B cell (primary cell): ENCODE data around the gene ATF6B. TPM values are rescaled to one million over a fixed set of nuclear protein-coding genes. Genes with fewer than 3 reads are reported as not detected.

Experiments
- ATAC-seq: fragments of 200-7000 bp; cut with Tn5 transposase; one replicate; pipeline ENCODE4 v1.10.0; 2021; ENCODE audit warnings: low read depth, mild to moderate bottlenecking, moderate number of reproducible peaks, moderate library complexity
- CTCF ChIA-PET: fragments of 350-600 bp; sonication (Branson Sonifier 250); formaldehyde crosslinking; loops from one replicate; lab custom pipeline; 2021; ENCODE audit warnings: antibody characterized with exemption, inconsistent platforms; lab: Charles Lee
- POLR2A ChIA-PET: fragments of 350-600 bp; sonication (Branson Sonifier 250); formaldehyde crosslinking; loops from one replicate; lab custom pipeline; 2021; ENCODE audit warnings: antibody characterized with exemption; lab: Charles Lee
- DNase-seq: peaks from one replicate; pipeline ENCODE4 v3.0.0; 2013
- H2AFZ ChIP-seq: 2 replicates; pipeline ENCODE4 v1.6.1; 2012; ENCODE audit warnings: mild to moderate bottlenecking, low read depth, low read length; ENCODE audit not compliant: insufficient read depth, poor library complexity, severe bottlenecking
- H3K27ac ChIP-seq, 2 donors: 1 replicate in 1 of 2; 2 replicates in 1 of 2; pipeline ENCODE4 v1.5.1; 2012 to 2013; ENCODE audit warnings: low read length in 2 of 2, mild to moderate bottlenecking in 2 of 2, moderate library complexity in 1 of 2
- H3K27me3 ChIP-seq, 4 experiments: fragments of 200-600 bp in 1 of 4; sonication (generic) in 1 of 4; replicated peaks in 1 of 4; 1 replicate in 2 of 4; 2 replicates in 2 of 4; pipeline versions ENCODE4 v1.6.1 to v1.7.0; 2013 to 2016; ENCODE audit warnings: low read length in 3 of 4, mild to moderate bottlenecking in 2 of 4, mixed read lengths in 1 of 4, moderate library complexity in 1 of 4; ENCODE audit not compliant: insufficient read depth in 4 of 4, control insufficient read depth in 3 of 4; ENCODE audit errors: control extremely low read depth in 1 of 4
- H3K36me3 ChIP-seq, 2 experiments: replicated peaks in 1 of 2; 1 replicate in 1 of 2; 2 replicates in 1 of 2; pipeline versions ENCODE4 v1.6.1 to v1.7.1; 2013; ENCODE audit warnings: low read length in 1 of 2; ENCODE audit not compliant: insufficient read depth in 2 of 2, control insufficient read depth in 1 of 2; ENCODE audit errors: control extremely low read depth in 1 of 2, extremely low read depth in 1 of 2
- H3K4me1 ChIP-seq, 2 donors: fragments of 200-600 bp in 1 of 2; sonication (generic) in 1 of 2; 1 replicate in 1 of 2; 2 replicates in 1 of 2; pipeline versions ENCODE4 v1.5.1 to v1.6.1; 2013 to 2017; ENCODE audit warnings: low read length in 2 of 2; ENCODE audit not compliant: control insufficient read depth in 2 of 2, insufficient read depth in 2 of 2
- H3K4me2 ChIP-seq: replicated peaks from 2 replicates; pipeline ENCODE3; 2012; ENCODE audit warnings: mild to moderate bottlenecking, low read depth, low read length; ENCODE audit not compliant: poor library complexity, severe bottlenecking
- H3K4me3 ChIP-seq, 5 experiments: fragments of 200-600 bp in 1 of 5; sonication (generic) in 1 of 5; 1 replicate in 3 of 5; 2 replicates in 2 of 5; pipeline versions ENCODE4 v1.5.1 to v1.7.0; 2011 to 2016; ENCODE audit warnings: low read length in 4 of 5, mild to moderate bottlenecking in 4 of 5, low read depth in 2 of 5, control low read depth in 1 of 5, moderate library complexity in 1 of 5; ENCODE audit not compliant: insufficient read depth in 1 of 5; ENCODE audit errors: control extremely low read depth in 1 of 5, extremely low read depth in 1 of 5
- H3K79me2 ChIP-seq: fragments of 200-600 bp; sonication (generic); one replicate; pipeline ENCODE4 v1.6.0; 2016; ENCODE audit warnings: low read length; ENCODE audit not compliant: control insufficient read depth, insufficient read depth
- H3K9ac ChIP-seq: fragments of 200-600 bp; sonication (generic); 2 replicates; pipeline ENCODE4 v1.6.1; 2017; ENCODE audit warnings: mild to moderate bottlenecking, low read length, moderate library complexity
- H3K9me3 ChIP-seq, 3 donors: one replicate each; pipeline versions ENCODE4 v1.6.1 to v1.7.1; 2013; ENCODE audit warnings: low read length in 2 of 3; ENCODE audit not compliant: control insufficient read depth in 2 of 3, insufficient read depth in 1 of 3; ENCODE audit errors: control extremely low read depth in 1 of 3
- H4K20me1 ChIP-seq: 2 replicates; pipeline ENCODE4 v1.6.0; 2012; ENCODE audit warnings: mild to moderate bottlenecking, low read length; ENCODE audit not compliant: insufficient read depth, control insufficient read depth, poor library complexity, severe bottlenecking
- H3K27ac Mint-ChIP-seq: one replicate; pipeline ENCODE4 v1.8.0; 2021; ENCODE audit warnings: mixed read lengths
- H3K27me3 Mint-ChIP-seq: one replicate; pipeline ENCODE4 v1.8.0; 2021; ENCODE audit warnings: mixed read lengths
- H3K4me1 Mint-ChIP-seq: one replicate; pipeline ENCODE4 v1.8.0; 2021; ENCODE audit warnings: mixed read lengths
- H3K4me3 Mint-ChIP-seq: one replicate; pipeline ENCODE4 v1.8.0; 2021; ENCODE audit warnings: mixed read lengths
- H3K9me3 Mint-ChIP-seq: one replicate; pipeline ENCODE4 v1.8.0; 2022; ENCODE audit warnings: mixed read lengths; ENCODE audit not compliant: insufficient read depth
- CTCF ChIP-seq: fragments of 200-600 bp; IDR thresholded peaks from one replicate; pipeline ENCODE4 v1.8.0; 2022; ENCODE audit warnings: antibody characterized with exemption, mild to moderate bottlenecking
- EZH2 ChIP-seq: IDR thresholded peaks from 2 replicates; pipeline ENCODE4 v1.6.1; 2012; ENCODE audit warnings: borderline replicate concordance, low read depth, mild to moderate bottlenecking, moderate library complexity, low read length; ENCODE audit not compliant: insufficient read depth, poor library complexity, severe bottlenecking
- WGBS: methylation state at CpG from one replicate; pipeline ENCODE4 v1.1.5; 2013; ENCODE audit warnings: missing lambda C conversion rate; ENCODE audit not compliant: insufficient coverage; 5-methylcytosine and 5-hydroxymethylcytosine counted together
- intact Hi-C: fragments of 100-400 bp; cut with micrococcal nuclease; formaldehyde crosslinking; loops from one replicate; pipeline ENCODE4 v1.10.0; 2022
- polyA plus RNA-seq: library from polyadenylated mRNA; depleted of rRNA; stranded (reverse); fragments of >200 nt; gene quantifications from 2 replicates; pipeline ENCODE4 v1.2.3, GENCODE V29; 2012
- total RNA-seq, 2 donors: library from RNA; stranded (reverse); fragments of 120-200 nt in 1 of 2; gene quantifications; 1 replicate in 1 of 2; 2 replicates in 1 of 2; pipeline versions ENCODE4 v1.2.3 to v1.2.4, GENCODE V29; 2013 to 2022

ATF6B gene
- total and polyA plus RNA-seq, 2 donors (not counting 1 experiment from before 2014, with no cell fraction given), result 180 to 201 TPM

- H3K27me3 Mint-ChIP-seq, result peaks cover 23% of the 10 kb centered on the region
- no peaks in the 10 kb centered on the region for H3K36me3 ChIP-seq
- ChIA-PET POLR2A (no interaction called here), CTCF (no interaction called here)
- H3K79me2 ChIP-seq, result no peaks in the 10 kb centered on the region
- H2AFZ ChIP-seq, result no peak overlapping the region
- no peaks in the 10 kb centered on the region for H3K9me3 Mint-ChIP-seq
- H3K4me1 Mint-ChIP-seq, result no peaks in the 10 kb centered on the region
- 89% methylated on average over 15 of the region's 16 CpGs for WGBS
- no peak overlapping the region for H3K4me2 ChIP-seq
- H4K20me1 ChIP-seq, result no peaks in the 10 kb centered on the region
- no peak overlapping the region for H3K27ac ChIP-seq
- no peak overlapping the region for H3K9ac ChIP-seq
- no peaks in the 10 kb centered on the region for H3K27me3 ChIP-seq
- no peak overlapping the region for H3K4me3 ChIP-seq
- no peaks in the 10 kb centered on the region for H3K4me1 ChIP-seq
- H3K27ac Mint-ChIP-seq, result no peak overlapping the region
- TF ChIP-seq EZH2 (no peak), CTCF (no peak)
- DNase-seq (no peak), ATAC-seq (no peak)
- H3K9me3 ChIP-seq, result no peaks in the 10 kb centered on the region
- intact Hi-C loops, result no loop called here
- no peak overlapping the region for H3K4me3 Mint-ChIP-seq
These were observed 57.1 kb downstream of the ATF6B start for GRCh38 chr6:32070814-32071543.

- Mint-ChIP-seq H3K4me1 (no peaks in the 10 kb centered on the region), H3K27me3 (peaks cover 19% of the 10 kb centered on the region), H3K9me3 (no peaks in the 10 kb centered on the region), H3K4me3 (no peak overlapping the region), H3K27ac (no peak overlapping the region)
- Histone ChIP-seq H2AFZ (no peak overlapping the region), H3K36me3 (no peaks in the 10 kb centered on the region), H3K27ac (no peak overlapping the region), H3K4me1 (no peaks in the 10 kb centered on the region), H4K20me1 (no peaks in the 10 kb centered on the region), H3K9me3 (no peaks in the 10 kb centered on the region), H3K9ac (no peak overlapping the region), H3K4me3 (no peak overlapping the region), H3K27me3 (no peaks in the 10 kb centered on the region), H3K79me2 (no peaks in the 10 kb centered on the region), H3K4me2 (no peak overlapping the region)
- DNase-seq, result no peak
- POLR2A ChIA-PET, result no interaction called here
- WGBS, result 88% methylated on average over 21 of the region's 24 CpGs
- no peak for ATAC-seq
- CTCF ChIA-PET, result no interaction called here
- intact Hi-C loops, result no loop called here
- TF ChIP-seq CTCF (no peak), EZH2 (no peak)
These were observed 58.0 kb downstream of the ATF6B start for GRCh38 chr6:32069878-32070515.
